Tibial nerve (tissue), 4 donors: ENCODE results near the gene KXD1. TPM values are rescaled to one million over a fixed set of nuclear protein-coding genes. Genes with fewer than 3 reads are reported as not detected.
"Not testable (repeated sequence)": the region's sequence is repeated elsewhere in the genome, so short reads cannot be mapped to it uniquely, and the experiment has no call there.

ENCODE experiments used
- DNase-seq, 2 donors: peaks; one replicate each; pipeline ENCODE4 v3.0.0-alpha.2; 2019; ENCODE audit warnings: low spot score in 2 of 2
- H3K27ac ChIP-seq, 4 donors: fragments of 200-600 bp; sonication (generic) in 3 of 4; one replicate each; pipeline ENCODE4 v1.5.1; 2017 to 2019; ENCODE audit warnings: mild to moderate bottlenecking in 1 of 4
- H3K27me3 ChIP-seq, 2 donors: fragments of 200-600 bp; sonication (generic) in 1 of 2; one replicate each; pipeline versions ENCODE4 v1.5.1 to v1.6.0; 2017 to 2019
- H3K36me3 ChIP-seq, 3 donors: fragments of 200-600 bp; sonication (generic); one replicate each; pipeline ENCODE4 v1.5.1; 2018 to 2019
- H3K4me1 ChIP-seq, 4 donors: fragments of 200-600 bp; sonication (generic) in 3 of 4; one replicate each; pipeline ENCODE4 v1.5.1; 2017 to 2019
- H3K4me3 ChIP-seq, 4 donors: fragments of 200-600 bp; sonication (generic) in 3 of 4; one replicate each; pipeline ENCODE4 v1.5.1; 2017 to 2019; ENCODE audit warnings: mild to moderate bottlenecking in 1 of 4, moderate library complexity in 1 of 4
- H3K9me3 ChIP-seq, 4 donors: fragments of 200-600 bp; sonication (generic) in 3 of 4; one replicate each; pipeline ENCODE4 v1.5.1; 2017 to 2019
- CTCF ChIP-seq, 5 experiments: fragments of 200-600 bp in 3 of 5; fragments of 450-650 bp in 2 of 5; sonication (generic) in 3 of 5; IDR thresholded peaks; one replicate each; pipeline ENCODE4 v1.5.1; 2016 to 2019; ENCODE audit warnings: antibody characterized with exemption in 5 of 5, mild to moderate bottlenecking in 3 of 5, moderate library complexity in 2 of 5
- EP300 ChIP-seq, 2 donors: sonication (generic); formaldehyde crosslinking; IDR thresholded peaks; one replicate each; pipeline ENCODE4 v1.6.1; 2017; ENCODE audit warnings: antibody characterized with exemption in 2 of 2, mild to moderate bottlenecking in 1 of 2
- POLR2A ChIP-seq, 2 donors: fragments of 450-650 bp; IDR thresholded peaks; one replicate each; pipeline ENCODE4 v1.6.1; 2017; ENCODE audit warnings: antibody characterized with exemption in 2 of 2, mild to moderate bottlenecking in 2 of 2, moderate library complexity in 2 of 2
- WGBS, 2 donors: methylation state at CpG; one replicate each; pipeline ENCODE4 v1.1.5; 2018; 5-methylcytosine and 5-hydroxymethylcytosine counted together
- total RNA-seq, 4 donors: library from RNA; depleted of rRNA; stranded (reverse); fragments of >200 nt; gene quantifications; one replicate each; pipeline ENCODE4 v1.1.0, GENCODE V29; 2016

Gene KXD1
- total RNA-seq, 4 donors from 2014 or later: 122 to 298 (median 167) TPM

GRCh38 chr19:18519962-18520847 is 37.5 kb upstream of the KXD1 start:
- peak in 1 of 2 donors; percentile 49 for DNase-seq
- Histone ChIP-seq H3K27me3 (no peaks in the 10 kb centered on the region), H3K4me3 (peak overlapping the region; percentile 90 to 99 (median 96)), H3K36me3 (no peaks in the 10 kb centered on the region), H3K4me1 (peaks cover 0 to 53% (median 21%) of the 10 kb centered on the region in 4 donors), H3K27ac (peak overlapping the region; percentile 88 to 99 (median 96)), H3K9me3 (no peaks in the 10 kb centered on the region)
- 11 to 13% methylated on average over 22 of the region's 22 CpGs for WGBS, 2 donors
- peak in 1 of 2 donors; percentile 28 for TF ChIP-seq EP300 (IDR thresholded peaks at IDR 0.05)
- TF ChIP-seq POLR2A (IDR thresholded peaks at IDR 0.05): no peak
- peak; percentile 34 to 70 (median 53) for TF ChIP-seq CTCF (IDR thresholded peaks at IDR 0.05)

- H3K27me3 ChIP-seq: no peaks in the 10 kb centered on the region
- no peaks in the 10 kb centered on the region for H3K9me3 ChIP-seq
- H3K4me1 ChIP-seq: peaks cover 0 to 44% (median 19%) of the 10 kb centered on the region in 4 donors
- WGBS, 2 donors: 0% methylated on average over 25 to 33 of the region's 41 CpGs
- peak in 1 of 5 experiments; percentile 3 for TF ChIP-seq CTCF (IDR thresholded peaks at IDR 0.05)
- no peak for TF ChIP-seq EP300 (IDR thresholded peaks at IDR 0.05)
- TF ChIP-seq POLR2A (IDR thresholded peaks at IDR 0.05): peak; percentile 7 to 18
- H3K4me3 ChIP-seq: peak overlapping the region; percentile 90 to 99 (median 96)
- DNase-seq: peak in 1 of 2 donors; percentile 62
- peak overlapping the region; percentile 88 to 99 (median 96) for H3K27ac ChIP-seq
- no peaks in the 10 kb centered on the region for H3K36me3 ChIP-seq
Observed at GRCh38 chr19:18520848-18521691, 36.6 kb upstream of the KXD1 start.

- Histone ChIP-seq H3K27me3 (no peaks in the 10 kb centered on the region), H3K4me1 (peaks cover 0 to 38% (median 17%) of the 10 kb centered on the region in 4 donors), H3K27ac (peak within 1 kb of the TSS; percentile 88 to 99 (median 96)), H3K4me3 (peak within 1 kb of the TSS; percentile 90 to 99 (median 96)), H3K36me3 (no peaks in the 10 kb centered on the region), H3K9me3 (no peaks in the 10 kb centered on the region)
- TF ChIP-seq EP300 (IDR thresholded peaks at IDR 0.05) (peak in 1 of 2 donors; percentile 90), CTCF (IDR thresholded peaks at IDR 0.05) (peak in 1 of 5 experiments; percentile 29), POLR2A (IDR thresholded peaks at IDR 0.05) (peak; percentile 89 to 93)
- DNase-seq: no peak
- 0 to 1% methylated on average over 16 to 20 of the region's 52 CpGs for WGBS, 2 donors
Observed at GRCh38 chr19:18521692-18522123, 36.0 kb upstream of the KXD1 start, which contains the start of gene ELL. Gene ELL, minus strand, starts transcription at chr19:18522070. Its CDS starts 15 bp downstream, at chr19:18522055.

GRCh38 chr19:18522124-18522861 is 35.4 kb upstream of the KXD1 start:
- DNase-seq: peak; percentile 100
- no peaks in the 10 kb centered on the region for H3K36me3 ChIP-seq
- no peaks in the 10 kb centered on the region for H3K9me3 ChIP-seq
- H3K4me3 ChIP-seq: peak overlapping the region in 3 of 4 donors; percentile 90 to 99 (median 97)
- peaks cover 0 to 33% (median 17%) of the 10 kb centered on the region in 4 donors for H3K4me1 ChIP-seq
- peak; percentile 22 to 32 for TF ChIP-seq POLR2A (IDR thresholded peaks at IDR 0.05)
- TF ChIP-seq EP300 (IDR thresholded peaks at IDR 0.05): peak in 1 of 2 donors; percentile 97
- peak in 3 of 5 experiments; percentile 26 to 31 (median 30) for TF ChIP-seq CTCF (IDR thresholded peaks at IDR 0.05)
- H3K27me3 ChIP-seq: no peaks in the 10 kb centered on the region
- peak overlapping the region; percentile 88 to 99 (median 96) for H3K27ac ChIP-seq
- 2% methylated on average over 44 of the region's 51 CpGs for WGBS, 2 donors

GRCh38 chr19:18522862-18523440 is 34.7 kb upstream of the KXD1 start:
- not testable (repeated sequence) for DNase-seq, H3K27me3 ChIP-seq, H3K9me3 ChIP-seq, H3K36me3 ChIP-seq
- Histone ChIP-seq H3K4me1 (peaks cover 0 to 30% (median 17%) of the 10 kb centered on the region in 4 donors), H3K4me3 (peak overlapping the region in 1 of 4 donors; percentile 90), H3K27ac (peak overlapping the region in 3 of 4 donors; percentile 53 to 77 (median 67))
- 72 to 78% methylated on average over 19 of the region's 19 CpGs for WGBS, 2 donors
